ENCODE data around the gene SP4. TPM values are rescaled to one million over a fixed set of nuclear protein-coding genes. Genes with fewer than 3 reads are reported as not detected.
A peak's percentile ranks its signal among the peaks of the same experiment; 100 is the strongest.

The SP4 gene
- total and polyA plus RNA-seq, 5 donors from 2014 or later: 14.9 to 43.5 (median 16.6) TPM

DNA sequence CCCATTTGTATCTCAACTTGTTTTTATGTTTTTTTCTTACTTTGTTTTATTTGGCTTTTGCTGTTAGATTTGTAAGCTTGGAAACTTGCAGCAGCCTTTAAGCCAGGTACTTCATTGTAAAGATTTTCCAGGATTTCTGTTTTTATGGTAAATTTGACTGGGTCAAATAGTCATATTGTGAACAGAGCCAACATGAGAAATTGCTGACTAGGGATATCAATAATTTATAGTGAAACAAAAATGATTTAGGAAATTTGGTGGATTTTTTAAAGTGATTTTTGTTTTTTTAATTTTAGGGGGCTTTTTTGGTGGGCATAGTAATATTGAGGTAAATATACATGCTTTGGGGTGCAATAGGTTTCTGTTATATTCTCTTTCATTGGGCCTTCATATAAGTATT lies 22.2 kb downstream of the SP4 start:
- peaks cover 14 to 20% of the 10 kb centered on the region in 2 experiments for H3K9me3 ChIP-seq (ENCODE audit: control insufficient read depth in 2 of 2, low read length in 2 of 2)
- H3K9me3 Mint-ChIP-seq: peaks cover 0 to 21% (median 7%) of the 10 kb centered on the region in 7 donors

DNA sequence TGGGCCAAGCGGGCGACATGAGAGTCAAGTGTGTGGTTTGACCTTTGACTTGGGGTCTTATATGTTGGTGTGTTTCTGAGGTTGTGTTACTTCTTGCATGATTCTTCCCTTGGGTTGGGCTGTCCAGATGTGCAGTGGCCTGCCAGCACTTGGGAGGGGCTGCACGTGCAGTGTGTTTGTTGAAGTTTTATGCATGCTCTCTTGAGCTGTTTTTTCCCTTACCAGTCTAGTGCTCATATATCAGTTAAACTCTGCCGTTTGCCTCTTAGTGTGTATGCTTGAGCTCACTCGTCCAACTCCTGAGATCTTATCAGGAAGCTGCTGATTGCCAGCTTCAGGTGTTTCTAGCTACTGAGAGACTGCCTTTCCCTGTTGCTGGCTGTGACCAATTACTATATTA lies 23.1 kb downstream of the SP4 start:
- Histone ChIP-seq H3K36me3 (ENCODE audit: control insufficient read depth, insufficient read depth, low read length) (peaks cover 45% of the 10 kb centered on the region), H3K9me3 (ENCODE audit: control insufficient read depth in 2 of 2, low read length in 2 of 2) (peaks cover 14 to 21% of the 10 kb centered on the region in 2 experiments), H3K27me3 (ENCODE audit: control insufficient read depth, insufficient read depth, low read length) (no peaks in the 10 kb centered on the region), H3K4me1 (ENCODE audit: control insufficient read depth, insufficient read depth, low read length, poor library complexity, severe bottlenecking) (peaks cover 13% of the 10 kb centered on the region), H3K27ac (ENCODE audit: insufficient read depth, low read length, poor library complexity, severe bottlenecking) (no peak overlapping the region), H3K4me3 (ENCODE audit: low read depth, low read length) (peak overlapping the region; percentile 7)
- Mint-ChIP-seq H3K36me3 (peaks cover 53% of the 10 kb centered on the region), H3K4me3 (no peak overlapping the region), H3K27ac (peak overlapping the region in 1 of 3 donors; percentile 38), H3K9me3 (peaks cover 0 to 21% (median 7%) of the 10 kb centered on the region in 7 donors), H3K27me3 (no peaks in the 10 kb centered on the region), H3K4me1 (peaks cover 39 to 61% (median 49%) of the 10 kb centered on the region in 4 donors)
- DNase-seq: no peak
- ATAC-seq (ENCODE audit: low read depth in 2 of 2): no peak

More for the DNA sequence above, 22.2 kb downstream of the SP4 start:
- Mint-ChIP-seq H3K36me3 (peaks cover 48% of the 10 kb centered on the region), H3K4me3 (no peak overlapping the region), H3K27ac (no peak overlapping the region), H3K27me3 (no peaks in the 10 kb centered on the region), H3K4me1 (peaks cover 41 to 65% (median 50%) of the 10 kb centered on the region in 4 donors)
- ATAC-seq (ENCODE audit: low read depth in 2 of 2): no peak
- H3K4me1 ChIP-seq (ENCODE audit: control insufficient read depth, insufficient read depth, low read length, poor library complexity, severe bottlenecking): peaks cover 13% of the 10 kb centered on the region
- H3K27me3 ChIP-seq (ENCODE audit: control insufficient read depth, insufficient read depth, low read length): no peaks in the 10 kb centered on the region
- peaks cover 44% of the 10 kb centered on the region for H3K36me3 ChIP-seq (ENCODE audit: control insufficient read depth, insufficient read depth, low read length)
- H3K27ac ChIP-seq (ENCODE audit: insufficient read depth, low read length, poor library complexity, severe bottlenecking): no peak overlapping the region
- H3K4me3 ChIP-seq (ENCODE audit: low read depth, low read length): no peak overlapping the region
- no peak for DNase-seq

DNA sequence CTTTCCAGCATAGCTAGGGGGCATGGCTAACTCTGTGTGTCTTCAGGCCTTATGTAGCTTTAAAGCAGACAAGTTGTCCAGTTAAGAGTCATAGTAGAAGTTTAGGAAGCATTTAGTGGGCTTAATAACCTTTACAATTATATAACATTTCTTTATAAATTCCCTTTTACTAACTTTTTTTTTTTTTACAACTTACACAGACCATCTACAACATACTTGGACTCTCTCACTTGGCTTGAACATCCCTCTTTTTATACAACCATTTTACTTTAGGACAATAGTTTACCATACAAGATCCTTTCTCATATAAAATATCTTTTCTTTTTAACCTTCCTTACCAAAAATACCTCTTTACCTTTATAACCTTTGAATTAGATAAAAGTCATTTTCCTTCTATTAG lies 26.3 kb downstream of the SP4 start:
- H3K27ac ChIP-seq (ENCODE audit: insufficient read depth, low read length, poor library complexity, severe bottlenecking): no peak overlapping the region
- H3K9me3 ChIP-seq (ENCODE audit: control insufficient read depth in 2 of 2, low read length in 2 of 2): peaks cover 14 to 21% of the 10 kb centered on the region in 2 experiments
- H3K27me3 ChIP-seq (ENCODE audit: control insufficient read depth, insufficient read depth, low read length): no peaks in the 10 kb centered on the region
- peaks cover 28 to 41% (median 36%) of the 10 kb centered on the region in 4 donors for H3K4me1 Mint-ChIP-seq
- no peak for ATAC-seq (ENCODE audit: low read depth in 2 of 2)
- peaks cover 49% of the 10 kb centered on the region for H3K36me3 ChIP-seq (ENCODE audit: control insufficient read depth, insufficient read depth, low read length)
- no peaks in the 10 kb centered on the region for H3K27me3 Mint-ChIP-seq
- H3K9me3 Mint-ChIP-seq: peaks cover 0 to 21% (median 10%) of the 10 kb centered on the region in 7 donors
- H3K4me3 ChIP-seq (ENCODE audit: low read depth, low read length): no peak overlapping the region
- H3K4me3 Mint-ChIP-seq: no peak overlapping the region
- peaks cover 58% of the 10 kb centered on the region for H3K36me3 Mint-ChIP-seq
- H3K27ac Mint-ChIP-seq: no peak overlapping the region
- DNase-seq: no peak
- peaks cover 9% of the 10 kb centered on the region for H3K4me1 ChIP-seq (ENCODE audit: control insufficient read depth, insufficient read depth, low read length, poor library complexity, severe bottlenecking)

DNA sequence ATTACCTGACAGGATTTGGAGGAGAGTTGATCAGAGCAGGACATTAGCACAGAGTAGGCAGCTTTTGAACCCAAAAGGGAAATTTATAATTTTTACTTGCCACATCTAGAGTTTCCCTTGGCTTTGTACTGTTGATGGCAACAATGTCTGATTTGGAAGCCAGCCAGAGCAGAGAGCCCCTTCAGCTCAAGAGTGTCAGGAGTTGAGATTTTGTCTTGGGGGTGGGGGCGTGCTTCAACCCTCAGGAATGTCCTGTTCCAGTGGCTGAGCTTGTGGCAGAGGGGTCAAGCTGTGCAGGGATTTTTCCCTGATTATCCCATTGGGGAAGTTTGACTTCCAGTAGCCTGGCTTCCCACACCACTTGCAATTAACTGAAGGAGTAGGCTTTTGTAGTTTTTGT lies 27.0 kb downstream of the SP4 start:
- Mint-ChIP-seq H3K4me1 (peaks cover 27 to 37% (median 32%) of the 10 kb centered on the region in 4 donors), H3K36me3 (peaks cover 64% of the 10 kb centered on the region), H3K27ac (peak overlapping the region in 2 of 3 donors; percentile 49 to 68), H3K9me3 (peaks cover 0 to 21% (median 10%) of the 10 kb centered on the region in 7 donors), H3K4me3 (no peak overlapping the region), H3K27me3 (no peaks in the 10 kb centered on the region)
- H3K27ac ChIP-seq (ENCODE audit: insufficient read depth, low read length, poor library complexity, severe bottlenecking): no peak overlapping the region
- ATAC-seq (ENCODE audit: low read depth in 2 of 2): no peak
- H3K9me3 ChIP-seq (ENCODE audit: control insufficient read depth in 2 of 2, low read length in 2 of 2): peaks cover 14 to 21% of the 10 kb centered on the region in 2 experiments
- peaks cover 55% of the 10 kb centered on the region for H3K36me3 ChIP-seq (ENCODE audit: control insufficient read depth, insufficient read depth, low read length)
- H3K4me1 ChIP-seq (ENCODE audit: control insufficient read depth, insufficient read depth, low read length, poor library complexity, severe bottlenecking): peaks cover 9% of the 10 kb centered on the region
- H3K4me3 ChIP-seq (ENCODE audit: low read depth, low read length): no peak overlapping the region
- H3K27me3 ChIP-seq (ENCODE audit: control insufficient read depth, insufficient read depth, low read length): no peaks in the 10 kb centered on the region
- no peak for DNase-seq

DNA sequence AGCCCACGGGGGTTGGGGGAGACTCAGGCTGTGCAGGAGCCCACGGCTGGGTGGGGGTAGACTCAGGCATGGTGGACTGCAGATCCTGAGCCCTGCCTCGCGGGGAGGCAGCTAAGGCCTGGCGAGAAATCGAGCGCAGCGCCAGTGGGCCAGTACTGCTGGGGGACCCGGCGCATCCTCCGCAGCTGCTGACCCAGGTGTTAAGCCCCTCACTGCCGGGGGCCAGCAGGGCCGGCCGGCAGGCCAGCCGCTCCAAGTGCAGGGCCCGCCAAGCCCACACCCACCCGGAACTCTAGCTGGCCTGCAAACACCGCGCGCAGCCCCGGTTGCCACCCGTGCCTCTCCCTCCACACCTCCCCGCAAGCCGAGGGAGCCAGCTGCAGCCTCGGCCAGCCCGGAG lies 33.4 kb downstream of the SP4 start:
- Histone ChIP-seq H3K4me1 (ENCODE audit: control insufficient read depth, insufficient read depth, low read length, poor library complexity, severe bottlenecking) (no peaks in the 10 kb centered on the region), H3K9me3 (ENCODE audit: control insufficient read depth in 2 of 2, low read length in 2 of 2) (no peaks in the 10 kb centered on the region), H3K36me3 (ENCODE audit: control insufficient read depth, insufficient read depth, low read length) (peaks cover 34% of the 10 kb centered on the region), H3K4me3 (ENCODE audit: low read depth, low read length) (no peak overlapping the region), H3K27ac (ENCODE audit: insufficient read depth, low read length, poor library complexity, severe bottlenecking) (no peak overlapping the region), H3K27me3 (ENCODE audit: control insufficient read depth, insufficient read depth, low read length) (no peaks in the 10 kb centered on the region)
- DNase-seq (no peak), ATAC-seq (ENCODE audit: low read depth in 2 of 2) (no peak)
- Mint-ChIP-seq H3K27ac (no peak overlapping the region), H3K9me3 (peaks cover 0 to 5% (median 0%) of the 10 kb centered on the region in 7 donors), H3K4me1 (peaks cover 29 to 51% (median 34%) of the 10 kb centered on the region in 4 donors), H3K27me3 (no peaks in the 10 kb centered on the region), H3K4me3 (peak overlapping the region in 1 of 4 donors; percentile 46), H3K36me3 (peaks cover 41% of the 10 kb centered on the region)

DNA sequence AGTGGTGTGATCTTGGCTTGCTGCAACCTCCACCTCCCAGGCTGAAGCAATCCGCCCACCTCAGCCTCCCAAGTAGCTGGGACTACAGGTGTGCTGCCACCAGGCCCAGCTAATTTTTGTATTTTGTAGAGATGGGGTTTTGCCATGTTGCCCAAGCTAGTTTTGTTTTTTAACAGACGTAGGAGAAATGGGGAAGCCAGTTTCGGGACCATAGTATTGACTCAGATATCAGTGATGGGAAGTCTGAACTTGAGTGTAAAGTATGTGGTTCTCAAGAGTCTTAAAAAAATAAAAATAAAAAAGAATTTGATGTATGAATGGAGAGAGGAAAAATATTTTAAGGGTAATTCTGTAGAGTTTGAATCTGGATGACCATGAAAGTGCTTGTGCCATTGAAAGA lies 34.2 kb downstream of the SP4 start:
- Histone ChIP-seq H3K4me3 (ENCODE audit: low read depth, low read length) (no peak overlapping the region), H3K27ac (ENCODE audit: insufficient read depth, low read length, poor library complexity, severe bottlenecking) (no peak overlapping the region), H3K36me3 (ENCODE audit: control insufficient read depth, insufficient read depth, low read length) (peaks cover 28% of the 10 kb centered on the region), H3K9me3 (ENCODE audit: control insufficient read depth in 2 of 2, low read length in 2 of 2) (no peaks in the 10 kb centered on the region), H3K4me1 (ENCODE audit: control insufficient read depth, insufficient read depth, low read length, poor library complexity, severe bottlenecking) (no peaks in the 10 kb centered on the region), H3K27me3 (ENCODE audit: control insufficient read depth, insufficient read depth, low read length) (no peaks in the 10 kb centered on the region)
- Mint-ChIP-seq H3K27ac (no peak overlapping the region), H3K4me1 (peaks cover 35 to 51% (median 36%) of the 10 kb centered on the region in 4 donors), H3K36me3 (peaks cover 35% of the 10 kb centered on the region), H3K4me3 (peak overlapping the region in 1 of 4 donors; percentile 19), H3K27me3 (no peaks in the 10 kb centered on the region), H3K9me3 (peaks cover 0 to 5% (median 0%) of the 10 kb centered on the region in 7 donors)
- ATAC-seq (ENCODE audit: low read depth in 2 of 2) (no peak), DNase-seq (no peak)

DNA sequence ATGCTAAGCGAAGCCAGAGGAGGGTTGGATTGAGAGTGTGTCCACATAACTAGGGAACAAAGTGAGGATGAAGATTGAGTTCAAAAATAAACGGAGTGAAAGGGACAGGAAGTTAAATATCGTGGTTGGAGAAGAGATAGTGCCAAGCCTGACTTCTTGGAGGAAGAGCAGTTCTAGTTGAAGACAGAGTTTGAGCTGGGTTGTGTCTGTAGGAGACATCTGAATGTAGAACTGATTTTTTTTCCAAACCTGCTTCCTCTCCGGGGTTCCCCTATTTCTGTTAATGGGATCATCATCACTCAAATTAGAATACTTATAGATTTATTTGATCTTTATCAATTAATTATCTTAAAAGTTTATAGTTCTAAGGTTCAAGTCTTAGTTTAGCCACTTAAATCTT lies 35.6 kb downstream of the SP4 start:
- Histone ChIP-seq H3K27ac (ENCODE audit: insufficient read depth, low read length, poor library complexity, severe bottlenecking) (no peak overlapping the region), H3K4me3 (ENCODE audit: low read depth, low read length) (no peak overlapping the region), H3K4me1 (ENCODE audit: control insufficient read depth, insufficient read depth, low read length, poor library complexity, severe bottlenecking) (no peaks in the 10 kb centered on the region), H3K9me3 (ENCODE audit: control insufficient read depth in 2 of 2, low read length in 2 of 2) (no peaks in the 10 kb centered on the region), H3K27me3 (ENCODE audit: control insufficient read depth, insufficient read depth, low read length) (no peaks in the 10 kb centered on the region), H3K36me3 (ENCODE audit: control insufficient read depth, insufficient read depth, low read length) (peaks cover 26% of the 10 kb centered on the region)
- Mint-ChIP-seq H3K9me3 (peaks cover 0 to 5% (median 0%) of the 10 kb centered on the region in 7 donors), H3K27ac (peak overlapping the region; percentile 33 to 86 (median 43)), H3K4me3 (peak overlapping the region in 2 of 4 donors; percentile 7 to 12), H3K4me1 (peaks cover 42 to 61% (median 46%) of the 10 kb centered on the region in 4 donors), H3K27me3 (no peaks in the 10 kb centered on the region), H3K36me3 (peaks cover 34% of the 10 kb centered on the region)
- no peak for DNase-seq
- ATAC-seq (ENCODE audit: low read depth in 2 of 2): no peak

DNA sequence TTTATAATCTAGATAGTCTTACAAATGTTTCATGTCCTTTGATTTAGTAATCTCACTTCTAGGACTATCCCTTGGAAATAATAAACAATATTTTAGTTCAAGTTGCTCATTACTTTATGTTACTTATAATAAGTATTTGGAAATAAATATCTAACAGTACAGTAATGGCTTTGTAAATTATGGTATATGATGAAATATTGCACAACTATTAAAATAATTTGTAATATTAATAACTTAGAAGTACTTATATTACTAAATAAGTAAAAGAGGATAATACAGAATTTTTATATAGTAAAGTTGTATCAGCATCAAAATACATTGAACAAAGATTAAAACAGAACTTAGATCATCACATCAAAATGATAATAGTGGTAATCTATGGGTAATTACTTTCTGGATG lies 41.1 kb downstream of the SP4 start:
- Histone ChIP-seq H3K27ac (ENCODE audit: insufficient read depth, low read length, poor library complexity, severe bottlenecking) (no peak overlapping the region), H3K4me3 (ENCODE audit: low read depth, low read length) (no peak overlapping the region), H3K4me1 (ENCODE audit: control insufficient read depth, insufficient read depth, low read length, poor library complexity, severe bottlenecking) (peaks cover 8% of the 10 kb centered on the region), H3K27me3 (ENCODE audit: control insufficient read depth, insufficient read depth, low read length) (no peaks in the 10 kb centered on the region), H3K36me3 (ENCODE audit: control insufficient read depth, insufficient read depth, low read length) (peaks cover 7% of the 10 kb centered on the region), H3K9me3 (ENCODE audit: control insufficient read depth in 2 of 2, low read length in 2 of 2) (no peaks in the 10 kb centered on the region)
- Mint-ChIP-seq H3K4me3 (no peak overlapping the region), H3K9me3 (peaks cover 0 to 4% (median 0%) of the 10 kb centered on the region in 7 donors), H3K36me3 (peaks cover 20% of the 10 kb centered on the region), H3K4me1 (peaks cover 47 to 71% (median 59%) of the 10 kb centered on the region in 4 donors), H3K27me3 (no peaks in the 10 kb centered on the region), H3K27ac (no peak overlapping the region)
- DNase-seq: no peak
- no peak for ATAC-seq (ENCODE audit: low read depth in 2 of 2)

Measured in CD4-positive, CD25-positive, alpha-beta regulatory T cell (primary cell).